Endothelial cell of umbilical vein (primary cell): ENCODE data around the gene PTPRD. TPM values are rescaled to one million over a fixed set of nuclear protein-coding genes. Genes with fewer than 3 reads are reported as not detected.

Source experiments
- BruUV-seq: library from RNA; stranded (reverse); fragments of 400-500 nt; replicated peaks from 2 replicates; lab custom pipeline; 2021; lab: Mats Ljungman, UMichigan
- CTCF ChIA-PET: fragments of 300-600, 350-600 bp; sonication (Branson Sonifier 250); formaldehyde crosslinking; loops from one replicate; lab custom pipeline; 2021; ENCODE audit warnings: antibody characterized with exemption, inconsistent platforms; lab: Charles Lee
- POLR2A ChIA-PET: fragments of 300-600, 350-600 bp; sonication (Branson Sonifier 250); formaldehyde crosslinking; loops from one replicate; lab custom pipeline; 2021; ENCODE audit warnings: antibody characterized with exemption, inconsistent platforms; lab: Charles Lee
- DNase-seq: peaks from one replicate; pipeline ENCODE4 v3.0.0-alpha.2; 2011; ENCODE audit warnings: low read depth, low spot score
- FAIRE-seq: peaks from 2 replicates; lab custom pipeline; 2011; peaks lifted over from hg19 to GRCh38; lab: Jason Lieb, UNC
- H2AFZ ChIP-seq: 2 replicates; pipeline ENCODE4 v1.6.0; 2012; ENCODE audit warnings: low read depth, low read length, control low read depth, inconsistent platforms
- H3K27ac ChIP-seq: 2 replicates; pipeline ENCODE4 v1.5.1; 2011; ENCODE audit warnings: low read depth, mild to moderate bottlenecking, control low read depth, low read length, moderate library complexity; ENCODE audit not compliant: insufficient read depth
- H3K27me3 ChIP-seq, 2 experiments: 2 replicates each; pipeline versions ENCODE4 v1.6.0 to v1.6.1; 2011; ENCODE audit warnings: low read length in 2 of 2, mixed read lengths in 1 of 2; ENCODE audit not compliant: control insufficient read depth in 2 of 2, insufficient read depth in 2 of 2
- H3K36me3 ChIP-seq, 2 experiments: 2 replicates in 1 of 2; 3 replicates in 1 of 2; pipeline ENCODE4 v1.5.1; 2011; ENCODE audit warnings: low read length in 2 of 2, mild to moderate bottlenecking in 1 of 2, moderate library complexity in 1 of 2; ENCODE audit not compliant: control insufficient read depth in 2 of 2, insufficient read depth in 2 of 2; ENCODE audit errors: extremely low read depth in 1 of 2
- H3K4me1 ChIP-seq: 3 replicates; pipeline ENCODE4 v1.5.1; 2011; ENCODE audit warnings: mild to moderate bottlenecking, low read length; ENCODE audit not compliant: control insufficient read depth, insufficient read depth; ENCODE audit errors: extremely low read depth
- H3K4me2 ChIP-seq: 2 replicates; pipeline ENCODE4 v1.6.1; 2011; ENCODE audit warnings: low read length, control low read depth, mixed read lengths; ENCODE audit not compliant: insufficient read depth
- H3K4me3 ChIP-seq, 3 experiments: fragments of 200-600 bp in 1 of 3; sonication (generic), shearing (Covaris generic) in 1 of 3; replicated peaks in 1 of 3; 2 replicates each; pipeline ENCODE4 v1.5.1; 2011 to 2016; ENCODE audit warnings: control low read depth in 3 of 3, low read length in 3 of 3, mild to moderate bottlenecking in 2 of 3, inconsistent platforms in 1 of 3, low read depth in 1 of 3, moderate library complexity in 1 of 3; ENCODE audit not compliant: insufficient read depth in 1 of 3
- H3K79me2 ChIP-seq: 2 replicates; pipeline ENCODE4 v1.6.0; 2012; ENCODE audit warnings: low read length, inconsistent platforms; ENCODE audit not compliant: control insufficient read depth, insufficient read depth
- H3K9ac ChIP-seq: replicated peaks from 2 replicates; pipeline ENCODE3; 2011; ENCODE audit warnings: low read length, control low read depth; ENCODE audit not compliant: insufficient read depth; ENCODE audit errors: extremely low read depth
- H3K9me1 ChIP-seq: replicated peaks from 3 replicates; pipeline ENCODE4 v1.6.0; 2011; ENCODE audit warnings: mild to moderate bottlenecking, low read length; ENCODE audit not compliant: control insufficient read depth, insufficient read depth; ENCODE audit errors: extremely low read depth
- H3K9me3 ChIP-seq: replicated peaks from 2 replicates; pipeline ENCODE4 v1.5.1; 2012; ENCODE audit warnings: low read length, inconsistent platforms; ENCODE audit not compliant: control insufficient read depth, insufficient read depth
- H4K20me1 ChIP-seq: replicated peaks from 2 replicates; pipeline ENCODE3; 2011; ENCODE audit warnings: mild to moderate bottlenecking, low read length; ENCODE audit not compliant: control insufficient read depth, insufficient read depth; ENCODE audit errors: extremely low read depth
- CTCF ChIP-seq, 2 donors: IDR thresholded peaks; 1 replicate in 1 of 2; 2 replicates in 1 of 2; pipeline ENCODE4 v1.5.1; 2011; ENCODE audit warnings: low read length in 2 of 2, mild to moderate bottlenecking in 2 of 2, moderate library complexity in 2 of 2, control low read depth in 1 of 2, inconsistent platforms in 1 of 2, low read depth in 1 of 2; ENCODE audit not compliant: insufficient read depth in 1 of 2; ENCODE audit errors: extremely low read depth in 1 of 2
- EZH2 ChIP-seq: IDR thresholded peaks from 2 replicates; pipeline ENCODE4 v1.6.1; 2012; ENCODE audit warnings: borderline replicate concordance, low read depth, mild to moderate bottlenecking, moderate library complexity, low read length, inconsistent platforms; ENCODE audit not compliant: severe bottlenecking
- FOS ChIP-seq: IDR thresholded peaks from 2 replicates; pipeline ENCODE4 v1.6.1; 2011; ENCODE audit warnings: mild to moderate bottlenecking, low read length, moderate library complexity, borderline replicate concordance; ENCODE audit not compliant: insufficient read depth
- GATA2 ChIP-seq: IDR thresholded peaks from 2 replicates; pipeline ENCODE4 v1.7.0; 2011; ENCODE audit warnings: low read depth, mild to moderate bottlenecking, moderate library complexity, mixed read lengths, low read length; ENCODE audit not compliant: insufficient read length, insufficient read depth
- JUN ChIP-seq: IDR thresholded peaks from 2 replicates; pipeline ENCODE4 v1.6.1; 2011; ENCODE audit warnings: borderline replicate concordance, low read depth; ENCODE audit not compliant: insufficient read length, insufficient read depth
- MYC ChIP-seq: IDR thresholded peaks from one replicate; pipeline ENCODE4 v1.6.1; 2011; ENCODE audit warnings: mild to moderate bottlenecking, low read depth, low read length
- POLR2A ChIP-seq: IDR thresholded peaks from 2 replicates; pipeline ENCODE4 v1.6.1; 2012; ENCODE audit warnings: low read depth, mild to moderate bottlenecking, control low read depth, low read length
- POLR2AphosphoS5 ChIP-seq: IDR thresholded peaks from 2 replicates; pipeline ENCODE4 v1.6.1; 2012; ENCODE audit warnings: low read depth, mild to moderate bottlenecking, control low read depth, low read length, moderate library complexity; ENCODE audit not compliant: insufficient read depth
- dilution Hi-C: fragments of 300-500 bp; cut with MboI; formaldehyde crosslinking; loops from one replicate; pipeline ENCODE4 v1.15.0; 2019; ENCODE audit warnings: low sequenced_read_pairs; ENCODE audit not compliant: extremely low pct_ligation_motif_present
- intact Hi-C: fragments of 100-400 bp; cut with micrococcal nuclease; formaldehyde crosslinking; loops from one replicate; pipeline ENCODE4 v1.10.0; 2022
- polyA plus RNA-seq, 4 experiments: library from polyadenylated mRNA; depleted of rRNA in 3 of 4; stranded (reverse) in 3 of 4; unstranded in 1 of 4; fragments of >200 nt; gene quantifications; 2 replicates each; pipeline versions ENCODE4 v1.2.1 to v1.2.3, GENCODE V29; 2011 to 2012; ENCODE audit warnings: missing spikeins in 1 of 4
- total RNA-seq: library from RNA; stranded (reverse); gene quantifications from 2 replicates; pipeline ENCODE4 v1.2.3, GENCODE V29; 2021
- TF ChIP-seq, protein P1 (sequence below): IDR thresholded peaks from 2 replicates; pipeline ENCODE4 v1.6.1; 2011; ENCODE audit not compliant: insufficient read depth, insufficient read length

PTPRD gene
- total and polyA plus RNA-seq, 2 donors (not counting 3 experiments of a cell fraction or from before 2014, with no cell fraction given): 5.5 to 5.7 TPM

- Histone ChIP-seq H2AFZ (no peak overlapping the region), H3K4me3 (no peak overlapping the region), H3K27ac (no peak overlapping the region), H3K36me3 (no peaks in the 10 kb centered on the region), H3K9ac (no peak overlapping the region), H3K27me3 (no peaks in the 10 kb centered on the region), H3K4me2 (no peak overlapping the region), H3K4me1 (no peaks in the 10 kb centered on the region), H3K9me1 (no peaks in the 10 kb centered on the region), H4K20me1 (no peaks in the 10 kb centered on the region), H3K9me3 (no peaks in the 10 kb centered on the region), H3K79me2 (no peaks in the 10 kb centered on the region)
- TF ChIP-seq, protein P1, sequence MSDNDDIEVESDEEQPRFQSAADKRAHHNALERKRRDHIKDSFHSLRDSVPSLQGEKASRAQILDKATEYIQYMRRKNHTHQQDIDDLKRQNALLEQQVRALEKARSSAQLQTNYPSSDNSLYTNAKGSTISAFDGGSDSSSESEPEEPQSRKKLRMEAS: no peak
- TF ChIP-seq MYC (no peak), POLR2AphosphoS5 (no peak), JUN (no peak), FOS (no peak), CTCF (IDR thresholded peaks at IDR 0.05; ENCODE audit: extremely low read depth in 1 of 2, insufficient read depth in 1 of 2, low read depth in 1 of 2, low read length in 2 of 2) (no peak), POLR2A (no peak), EZH2 (no peak), GATA2 (no peak)
- intact Hi-C loops: no loop called here
- dilution Hi-C loops: no loop called here
- FAIRE-seq: no peak
- BruUV-seq: no TSS peak
- ChIA-PET POLR2A (no interaction called here), CTCF (no interaction called here)
- no peak for DNase-seq
These were observed 894.1 kb downstream of the PTPRD start for GRCh38 chr9:9718691-9719090.
